H1 (cell line): ENCODE measurements around the gene PLA2G1B. TPM values are rescaled to one million over a fixed set of nuclear protein-coding genes. Genes with fewer than 3 reads are reported as not detected.

Source experiments
- CHD2 ChIP-seq: IDR thresholded peaks from 2 replicates; pipeline ENCODE4 v1.6.1; 2012; ENCODE audit warnings: low read length, improper control_type of control experiment
- CREB1 ChIP-seq: IDR thresholded peaks from 2 replicates; pipeline ENCODE4 v1.6.1; 2012; ENCODE audit warnings: inconsistent platforms
- GTF2F1 ChIP-seq: IDR thresholded peaks from 2 replicates; pipeline ENCODE4 v1.6.1; 2012; ENCODE audit warnings: low read depth, low read length, improper control_type of control experiment, borderline replicate concordance
- JUND ChIP-seq: IDR thresholded peaks from 2 replicates; pipeline ENCODE4 v1.6.1; 2011; ENCODE audit warnings: mild to moderate bottlenecking, improper control_type of control experiment, low read length
- RAD21 ChIP-seq, 2 experiments: IDR thresholded peaks in 1 of 2; conservative IDR thresholded peaks in 1 of 2; 2 replicates each; pipeline ENCODE4 v1.6.1; 2011; ENCODE audit warnings: low read depth in 2 of 2, low read length in 2 of 2, improper control_type of control experiment in 1 of 2, inconsistent platforms in 1 of 2, mild to moderate bottlenecking in 1 of 2, moderate library complexity in 1 of 2
- SP1 ChIP-seq: IDR thresholded peaks from 2 replicates; pipeline ENCODE4 v1.6.1; 2011; ENCODE audit warnings: low read depth, low read length
- SRF ChIP-seq: IDR thresholded peaks from 2 replicates; pipeline ENCODE4 v1.6.1; 2011; ENCODE audit warnings: mild to moderate bottlenecking, low read depth, low read length, moderate library complexity
- SUZ12 ChIP-seq: fragments of 200-600 bp; sonication (generic); IDR thresholded peaks from 2 replicates; pipeline ENCODE4 v1.6.1; 2012; ENCODE audit warnings: mild to moderate bottlenecking, inconsistent platforms, low read length, moderate library complexity, mixed read lengths
- TAF7 ChIP-seq: optimal IDR thresholded peaks from 2 replicates; pipeline ENCODE3; 2011; ENCODE audit warnings: low read depth, mild to moderate bottlenecking, inconsistent platforms, low read length, moderate library complexity, borderline replicate concordance
- polyA plus RNA-seq, 7 experiments: library from polyadenylated mRNA; depleted of rRNA in 3 of 7; stranded (reverse) in 5 of 7; unstranded in 2 of 7; fragments of >200 nt in 5 of 7; fragments of 200-250 nt in 2 of 7; gene quantifications; 1 replicate in 5 of 7; 2 replicates in 1 of 7; 4 replicates in 1 of 7; pipeline versions ENCODE4 v1.2.1 to v1.2.3, GENCODE V29; 2011 to 2013; ENCODE audit warnings: missing spikeins in 2 of 7, mixed read lengths in 2 of 7
- total RNA-seq: library from RNA; stranded (reverse); fragmentation: NEBNext Ultra II Directional; extraction: Animal tissue kit (Norgen Biotek cat#: 25700); gene quantifications from 2 replicates; pipeline ENCODE4 v1.2.1, GENCODE V29; 2021
- TF ChIP-seq, protein P1 (sequence below): fragments of 300-600 bp; sonication (generic); IDR thresholded peaks from 2 replicates; pipeline ENCODE4 v1.7.1; 2012; ENCODE audit warnings: low read length, moderate library complexity, mild to moderate bottlenecking, inconsistent platforms; ENCODE audit not compliant: insufficient replicate concordance

Gene PLA2G1B
- total and polyA plus RNA-seq, 2 of the 8 experiments (the other 6 are each of a cell fraction or from before 2014, with no cell fraction given), result not detected

DNA sequence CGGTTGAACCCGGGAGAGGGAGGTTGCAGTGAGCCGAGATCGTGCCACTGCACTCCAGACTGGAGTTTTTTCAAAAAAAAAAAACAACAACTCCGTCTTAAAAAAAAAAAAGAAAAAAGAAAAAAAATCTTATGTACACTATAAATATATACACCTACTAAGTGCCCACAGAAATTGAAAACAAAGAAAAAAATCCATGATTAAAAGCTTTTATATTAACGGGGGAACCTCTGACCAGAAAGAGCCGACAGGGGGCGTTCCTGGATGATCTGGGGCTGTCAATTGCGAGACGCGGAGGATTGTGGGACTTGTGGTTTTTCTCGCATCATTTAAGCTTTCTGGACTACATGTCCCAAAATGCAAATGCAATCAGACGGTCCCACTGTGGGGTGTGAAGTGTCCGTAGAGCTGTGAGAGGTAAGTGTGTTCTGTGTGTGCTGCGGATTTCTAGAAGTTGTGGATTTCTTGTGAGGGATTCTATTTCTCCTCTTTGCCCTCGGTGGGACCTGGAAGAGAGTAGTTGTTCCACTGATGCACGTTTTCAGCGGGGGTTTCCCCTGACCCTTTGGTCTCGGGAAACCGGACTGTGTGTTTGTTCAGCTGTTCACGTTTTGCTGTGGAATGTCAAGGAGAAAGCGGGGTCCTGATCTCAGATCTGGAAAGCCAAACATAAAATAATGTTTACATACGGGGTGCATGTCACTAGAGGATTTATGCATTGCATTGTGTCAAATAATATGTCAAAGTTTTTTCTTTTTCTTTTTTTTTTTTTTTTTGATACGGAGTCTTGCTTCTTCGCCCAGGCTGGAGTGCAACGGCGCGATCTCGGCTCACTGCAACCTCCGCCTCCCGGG, 25.4 kb downstream of the PLA2G1B start, which contains the start of gene SIRT4 (continued):
- TF ChIP-seq SP1 (peak; percentile 72; the same call in 1 of the 2 replicates), GTF2F1 (no peak), SUZ12 (no peak), SRF (no peak), CREB1 (peak; percentile 69; the same call in 1 of the 2 replicates), TAF7 (no peak), JUND (peak; percentile 82), CHD2 (no peak), RAD21 (IDR thresholded peaks at IDR 0.05 in 1 of 2, conservative IDR thresholded peaks at IDR 0.05 in 1 of 2; ENCODE audit: low read depth in 2 of 2, low read length in 2 of 2) (peak in 1 of 2 experiments; percentile 26; a peak in 1 of 4 replicates)
- TF ChIP-seq, protein P1, sequence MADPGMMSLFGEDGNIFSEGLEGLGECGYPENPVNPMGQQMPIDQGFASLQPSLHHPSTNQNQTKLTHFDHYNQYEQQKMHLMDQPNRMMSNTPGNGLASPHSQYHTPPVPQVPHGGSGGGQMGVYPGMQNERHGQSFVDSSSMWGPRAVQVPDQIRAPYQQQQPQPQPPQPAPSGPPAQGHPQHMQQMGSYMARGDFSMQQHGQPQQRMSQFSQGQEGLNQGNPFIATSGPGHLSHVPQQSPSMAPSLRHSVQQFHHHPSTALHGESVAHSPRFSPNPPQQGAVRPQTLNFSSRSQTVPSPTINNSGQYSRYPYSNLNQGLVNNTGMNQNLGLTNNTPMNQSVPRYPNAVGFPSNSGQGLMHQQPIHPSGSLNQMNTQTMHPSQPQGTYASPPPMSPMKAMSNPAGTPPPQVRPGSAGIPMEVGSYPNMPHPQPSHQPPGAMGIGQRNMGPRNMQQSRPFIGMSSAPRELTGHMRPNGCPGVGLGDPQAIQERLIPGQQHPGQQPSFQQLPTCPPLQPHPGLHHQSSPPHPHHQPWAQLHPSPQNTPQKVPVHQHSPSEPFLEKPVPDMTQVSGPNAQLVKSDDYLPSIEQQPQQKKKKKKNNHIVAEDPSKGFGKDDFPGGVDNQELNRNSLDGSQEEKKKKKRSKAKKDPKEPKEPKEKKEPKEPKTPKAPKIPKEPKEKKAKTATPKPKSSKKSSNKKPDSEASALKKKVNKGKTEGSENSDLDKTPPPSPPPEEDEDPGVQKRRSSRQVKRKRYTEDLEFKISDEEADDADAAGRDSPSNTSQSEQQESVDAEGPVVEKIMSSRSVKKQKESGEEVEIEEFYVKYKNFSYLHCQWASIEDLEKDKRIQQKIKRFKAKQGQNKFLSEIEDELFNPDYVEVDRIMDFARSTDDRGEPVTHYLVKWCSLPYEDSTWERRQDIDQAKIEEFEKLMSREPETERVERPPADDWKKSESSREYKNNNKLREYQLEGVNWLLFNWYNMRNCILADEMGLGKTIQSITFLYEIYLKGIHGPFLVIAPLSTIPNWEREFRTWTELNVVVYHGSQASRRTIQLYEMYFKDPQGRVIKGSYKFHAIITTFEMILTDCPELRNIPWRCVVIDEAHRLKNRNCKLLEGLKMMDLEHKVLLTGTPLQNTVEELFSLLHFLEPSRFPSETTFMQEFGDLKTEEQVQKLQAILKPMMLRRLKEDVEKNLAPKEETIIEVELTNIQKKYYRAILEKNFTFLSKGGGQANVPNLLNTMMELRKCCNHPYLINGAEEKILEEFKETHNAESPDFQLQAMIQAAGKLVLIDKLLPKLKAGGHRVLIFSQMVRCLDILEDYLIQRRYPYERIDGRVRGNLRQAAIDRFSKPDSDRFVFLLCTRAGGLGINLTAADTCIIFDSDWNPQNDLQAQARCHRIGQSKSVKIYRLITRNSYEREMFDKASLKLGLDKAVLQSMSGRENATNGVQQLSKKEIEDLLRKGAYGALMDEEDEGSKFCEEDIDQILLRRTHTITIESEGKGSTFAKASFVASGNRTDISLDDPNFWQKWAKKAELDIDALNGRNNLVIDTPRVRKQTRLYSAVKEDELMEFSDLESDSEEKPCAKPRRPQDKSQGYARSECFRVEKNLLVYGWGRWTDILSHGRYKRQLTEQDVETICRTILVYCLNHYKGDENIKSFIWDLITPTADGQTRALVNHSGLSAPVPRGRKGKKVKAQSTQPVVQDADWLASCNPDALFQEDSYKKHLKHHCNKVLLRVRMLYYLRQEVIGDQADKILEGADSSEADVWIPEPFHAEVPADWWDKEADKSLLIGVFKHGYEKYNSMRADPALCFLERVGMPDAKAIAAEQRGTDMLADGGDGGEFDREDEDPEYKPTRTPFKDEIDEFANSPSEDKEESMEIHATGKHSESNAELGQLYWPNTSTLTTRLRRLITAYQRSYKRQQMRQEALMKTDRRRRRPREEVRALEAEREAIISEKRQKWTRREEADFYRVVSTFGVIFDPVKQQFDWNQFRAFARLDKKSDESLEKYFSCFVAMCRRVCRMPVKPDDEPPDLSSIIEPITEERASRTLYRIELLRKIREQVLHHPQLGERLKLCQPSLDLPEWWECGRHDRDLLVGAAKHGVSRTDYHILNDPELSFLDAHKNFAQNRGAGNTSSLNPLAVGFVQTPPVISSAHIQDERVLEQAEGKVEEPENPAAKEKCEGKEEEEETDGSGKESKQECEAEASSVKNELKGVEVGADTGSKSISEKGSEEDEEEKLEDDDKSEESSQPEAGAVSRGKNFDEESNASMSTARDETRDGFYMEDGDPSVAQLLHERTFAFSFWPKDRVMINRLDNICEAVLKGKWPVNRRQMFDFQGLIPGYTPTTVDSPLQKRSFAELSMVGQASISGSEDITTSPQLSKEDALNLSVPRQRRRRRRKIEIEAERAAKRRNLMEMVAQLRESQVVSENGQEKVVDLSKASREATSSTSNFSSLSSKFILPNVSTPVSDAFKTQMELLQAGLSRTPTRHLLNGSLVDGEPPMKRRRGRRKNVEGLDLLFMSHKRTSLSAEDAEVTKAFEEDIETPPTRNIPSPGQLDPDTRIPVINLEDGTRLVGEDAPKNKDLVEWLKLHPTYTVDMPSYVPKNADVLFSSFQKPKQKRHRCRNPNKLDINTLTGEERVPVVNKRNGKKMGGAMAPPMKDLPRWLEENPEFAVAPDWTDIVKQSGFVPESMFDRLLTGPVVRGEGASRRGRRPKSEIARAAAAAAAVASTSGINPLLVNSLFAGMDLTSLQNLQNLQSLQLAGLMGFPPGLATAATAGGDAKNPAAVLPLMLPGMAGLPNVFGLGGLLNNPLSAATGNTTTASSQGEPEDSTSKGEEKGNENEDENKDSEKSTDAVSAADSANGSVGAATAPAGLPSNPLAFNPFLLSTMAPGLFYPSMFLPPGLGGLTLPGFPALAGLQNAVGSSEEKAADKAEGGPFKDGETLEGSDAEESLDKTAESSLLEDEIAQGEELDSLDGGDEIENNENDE, result no peak
